SW480 (cell line): ENCODE results near the gene PFKM.

Experiments used
- DNase-seq: peaks from one replicate; pipeline ENCODE4 v3.0.0-alpha.2; 2016; ENCODE audit warnings: low spot score

The PFKM gene

GRCh38 chr12:48119078-48119833 is at the start of gene PFKM:
Gene PFKM, plus strand, starts transcription at chr12:48119364. Its CDS starts 3,411 bp downstream, at chr12:48122775.
- DNase-seq, result peak; percentile 90

- DNase-seq, result no peak
Measured at GRCh38 chr12:48070033-48070432, 49.1 kb upstream of the PFKM start.

- no peak for DNase-seq
Measured at GRCh38 chr12:48070731-48071130, 48.4 kb upstream of the PFKM start.

GRCh38 chr12:48071808-48072207 is 47.4 kb upstream of the PFKM start:
- DNase-seq, result no peak

- no peak for DNase-seq
Measured at GRCh38 chr12:48072266-48072665, 46.9 kb upstream of the PFKM start.

DNA sequence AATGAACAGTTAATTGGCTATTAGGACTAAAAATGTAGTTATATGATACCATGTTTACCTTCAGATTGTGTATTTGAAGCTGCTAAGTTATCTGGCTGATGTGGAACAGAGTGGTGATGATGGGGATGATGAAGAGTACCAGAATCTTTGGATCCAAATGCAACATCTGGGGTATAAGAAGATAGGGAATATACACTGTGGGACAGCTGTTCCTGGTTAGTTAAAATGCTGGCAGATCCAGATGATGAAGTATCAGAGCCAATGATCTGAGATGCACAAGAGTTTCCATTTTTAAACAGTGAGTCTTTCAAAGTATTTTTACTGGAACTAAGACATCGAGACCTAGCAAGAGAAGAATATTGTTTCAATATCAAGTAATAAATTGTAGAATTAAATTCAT is 44.9 kb upstream of the PFKM start:
- no peak for DNase-seq

DNA sequence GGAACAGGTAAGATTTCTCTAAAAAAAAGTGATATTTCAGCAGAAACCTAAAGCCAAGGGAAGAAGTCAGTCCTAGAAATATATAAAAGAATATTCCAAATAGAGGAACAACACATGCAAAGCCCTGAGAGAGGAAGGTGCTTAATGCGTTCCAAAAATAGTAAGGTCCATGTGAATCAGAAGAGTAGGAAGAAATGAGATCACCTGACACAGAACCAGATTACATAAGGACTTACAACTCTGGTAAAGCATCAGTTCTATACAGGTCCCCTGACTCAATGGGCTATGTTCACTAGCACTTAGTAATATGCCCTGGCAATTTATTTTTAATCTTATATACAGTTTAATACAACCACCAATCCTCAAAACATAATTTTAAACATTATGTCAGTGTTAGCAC is 43.3 kb upstream of the PFKM start:
- no peak for DNase-seq

DNA sequence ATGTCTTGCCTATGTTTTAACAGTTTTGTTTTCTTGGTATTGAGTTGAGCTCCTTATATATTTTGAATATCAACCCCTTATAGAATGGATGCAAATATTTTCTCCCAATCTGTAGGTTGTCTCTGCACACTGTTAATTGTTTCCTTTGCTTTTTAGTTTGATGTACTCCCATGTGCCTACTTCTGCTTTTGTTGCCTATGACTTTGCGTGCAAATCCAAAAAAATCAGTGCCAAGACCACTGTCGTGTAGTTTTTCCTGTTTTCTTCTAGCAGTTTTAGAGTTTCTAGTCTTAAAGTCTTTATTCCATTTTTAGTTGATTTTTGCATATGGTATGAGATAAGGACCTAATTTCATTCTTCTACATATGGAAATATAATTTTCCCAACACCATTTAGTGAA is 42.1 kb upstream of the PFKM start:
- no peak for DNase-seq

- no peak for DNase-seq
Measured at GRCh38 chr12:48078901-48079300, 40.3 kb upstream of the PFKM start.

GRCh38 chr12:48080285-48080684 is 38.9 kb upstream of the PFKM start:
- DNase-seq, result no peak

- DNase-seq, result no peak
Measured at GRCh38 chr12:48080821-48081220, 38.3 kb upstream of the PFKM start.

GRCh38 chr12:48084066-48084465 is 35.1 kb upstream of the PFKM start:
- DNase-seq, result no peak

DNA sequence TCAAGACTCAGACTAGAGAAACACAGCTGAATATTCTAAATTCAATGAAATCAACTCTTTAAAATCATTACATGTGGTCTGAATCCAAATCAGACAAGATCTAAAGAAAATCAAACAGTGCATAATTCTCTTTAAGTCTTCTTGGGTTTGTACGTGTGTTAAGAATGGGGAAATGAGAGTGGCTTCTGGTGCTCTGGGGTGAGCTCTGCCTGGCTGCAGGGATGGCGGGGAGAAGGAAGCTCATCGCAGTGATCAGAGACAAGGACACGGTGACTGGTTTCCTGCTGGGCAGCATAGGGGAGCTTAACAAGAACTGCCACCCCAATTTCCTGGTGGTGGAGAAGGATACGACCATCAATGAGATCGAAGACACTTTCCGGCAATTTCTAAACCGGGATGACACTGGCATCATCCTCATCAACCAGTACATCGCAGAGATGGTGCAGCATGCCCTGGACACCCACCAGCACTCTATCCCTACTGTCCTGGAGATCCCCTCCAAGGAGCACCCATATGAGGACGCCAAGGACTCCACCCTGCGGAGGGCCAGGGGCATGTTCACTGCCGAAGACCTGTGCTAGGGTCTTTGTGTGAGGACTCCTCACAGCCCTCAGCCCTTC is 34.2 kb upstream of the PFKM start:
- DNase-seq, result no peak

DNA sequence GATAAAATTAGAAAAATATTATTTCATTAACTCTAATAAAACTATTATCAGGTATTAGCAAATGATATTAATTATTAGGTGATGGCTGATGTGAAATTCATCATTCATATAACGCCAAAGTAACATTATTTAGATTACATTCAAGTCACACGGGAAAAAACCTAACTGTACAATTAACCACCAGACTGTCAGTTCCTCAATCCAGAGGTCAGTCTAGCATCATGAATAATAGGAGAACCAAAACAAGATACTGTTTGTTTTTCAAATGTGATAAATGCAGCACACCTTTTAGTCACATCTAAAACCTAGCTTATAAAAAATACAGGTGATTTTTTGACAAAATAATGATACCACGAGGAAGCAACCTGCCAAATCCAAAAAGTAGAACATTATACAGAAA is 32.8 kb upstream of the PFKM start:
- no peak for DNase-seq

DNA sequence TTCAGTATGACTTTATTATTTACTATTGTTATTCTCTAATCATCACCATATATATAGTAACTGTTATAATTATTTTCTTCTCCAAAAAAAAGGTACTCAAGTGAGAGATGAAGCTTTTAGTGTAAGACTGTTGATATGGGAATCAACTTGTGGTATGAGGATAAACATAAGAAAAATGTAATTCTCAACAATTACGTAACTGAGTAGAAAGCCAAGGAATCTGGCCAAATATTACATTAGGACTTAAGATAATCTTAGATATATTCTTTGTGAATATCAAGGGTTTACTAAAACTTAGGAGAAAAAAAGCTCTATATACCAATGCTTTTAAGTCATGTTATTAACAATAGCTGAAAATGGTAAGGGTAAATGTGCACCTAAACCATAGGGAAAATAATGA is 26.6 kb upstream of the PFKM start:
- no peak for DNase-seq

DNA sequence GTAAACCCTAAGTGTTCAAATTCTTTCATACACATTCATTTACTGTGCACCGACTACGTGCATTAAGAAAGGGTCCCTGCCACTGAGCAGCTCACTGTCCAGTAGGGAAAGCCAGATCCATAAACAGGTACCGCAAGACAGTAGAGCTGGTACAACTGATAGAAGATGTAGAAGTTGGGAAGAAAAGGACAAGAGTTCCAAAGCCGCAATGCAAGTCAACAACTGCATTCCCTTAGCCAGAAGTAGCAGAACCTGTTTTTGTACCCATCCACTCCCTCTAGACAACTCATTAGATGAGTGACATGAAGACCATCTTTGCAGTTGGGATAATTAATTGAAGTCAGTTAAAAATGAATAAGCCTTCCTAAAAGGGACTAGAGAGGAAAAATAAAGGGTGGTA is 14.6 kb upstream of the PFKM start:
- DNase-seq, result no peak

GRCh38 chr12:48105321-48105866 is 13.8 kb upstream of the PFKM start:
- peak; percentile 36 for DNase-seq

DNA sequence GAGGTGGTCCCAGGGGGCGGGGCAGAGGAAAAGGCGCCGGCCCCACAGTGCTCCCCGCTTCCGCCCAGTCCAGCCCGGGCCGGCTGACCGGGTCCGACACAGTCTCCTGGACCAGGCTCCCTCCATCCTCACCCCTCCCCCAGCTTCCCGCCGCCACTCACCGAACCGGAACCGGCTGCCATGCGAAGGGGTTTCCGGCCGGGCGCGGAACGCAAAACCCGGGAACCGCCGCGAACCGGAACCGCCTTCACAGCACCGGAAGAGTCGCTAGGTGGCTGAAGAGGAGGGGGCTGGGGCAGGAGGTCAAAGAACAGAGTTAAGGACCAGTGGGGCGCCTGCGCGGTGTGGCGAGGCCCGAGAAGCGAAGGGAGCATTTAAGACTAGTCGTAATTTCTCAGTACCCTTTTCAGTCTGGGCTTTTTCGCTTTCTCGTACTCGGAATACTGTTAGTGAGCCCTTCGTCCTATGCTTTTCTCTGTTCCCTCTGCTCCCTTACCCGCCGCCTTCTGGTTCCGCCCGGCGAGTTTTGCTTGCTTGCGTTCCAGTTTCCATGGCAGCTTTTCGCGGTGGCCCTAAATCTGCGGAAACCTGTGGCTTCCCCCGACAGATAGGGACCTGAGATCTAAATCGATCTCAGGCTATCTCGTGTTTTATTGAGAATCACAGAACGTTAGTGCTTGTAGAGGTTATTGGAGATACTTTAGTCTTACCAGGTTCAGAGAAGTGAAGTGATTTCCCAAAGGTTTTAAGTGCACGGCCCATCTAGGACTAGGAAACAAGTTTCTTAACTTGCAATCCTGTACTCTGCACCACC is 13.1 kb upstream of the PFKM start, which contains the start of gene SENP1:
Gene SENP1 (minus strand): TSS at position 213 of the 814 bp plus-strand sequence. CDS start 4,607 bp downstream, outside the sequence.
- DNase-seq, result peak; percentile 84

- no peak for DNase-seq
Measured at GRCh38 chr12:48106681-48107613, 12.2 kb upstream of the PFKM start.

DNA sequence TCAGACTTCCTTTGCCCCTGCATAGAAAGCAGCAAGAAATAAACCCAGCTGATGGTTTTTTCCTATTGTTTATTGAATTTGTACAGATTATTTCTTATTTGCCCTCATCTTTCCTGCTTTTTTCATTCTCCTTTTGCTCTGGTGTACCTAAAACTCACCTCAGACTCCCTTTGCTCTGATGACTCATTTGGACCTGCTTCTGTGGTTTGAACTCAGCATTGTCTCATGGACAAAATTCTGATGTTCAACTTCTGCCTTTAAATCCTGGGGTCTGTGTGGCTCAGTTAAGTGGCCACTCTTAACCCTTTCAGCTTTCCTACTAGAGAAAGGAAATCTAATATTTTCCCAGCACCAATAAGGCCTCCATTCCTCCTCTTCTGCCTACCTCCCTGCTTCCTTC is 9.7 kb upstream of the PFKM start:
- no peak for DNase-seq

GRCh38 chr12:48110691-48111311 is 8.4 kb upstream of the PFKM start:
- DNase-seq, result no peak
